ENCODE data around the gene CD81.

CD81 gene

DNA sequence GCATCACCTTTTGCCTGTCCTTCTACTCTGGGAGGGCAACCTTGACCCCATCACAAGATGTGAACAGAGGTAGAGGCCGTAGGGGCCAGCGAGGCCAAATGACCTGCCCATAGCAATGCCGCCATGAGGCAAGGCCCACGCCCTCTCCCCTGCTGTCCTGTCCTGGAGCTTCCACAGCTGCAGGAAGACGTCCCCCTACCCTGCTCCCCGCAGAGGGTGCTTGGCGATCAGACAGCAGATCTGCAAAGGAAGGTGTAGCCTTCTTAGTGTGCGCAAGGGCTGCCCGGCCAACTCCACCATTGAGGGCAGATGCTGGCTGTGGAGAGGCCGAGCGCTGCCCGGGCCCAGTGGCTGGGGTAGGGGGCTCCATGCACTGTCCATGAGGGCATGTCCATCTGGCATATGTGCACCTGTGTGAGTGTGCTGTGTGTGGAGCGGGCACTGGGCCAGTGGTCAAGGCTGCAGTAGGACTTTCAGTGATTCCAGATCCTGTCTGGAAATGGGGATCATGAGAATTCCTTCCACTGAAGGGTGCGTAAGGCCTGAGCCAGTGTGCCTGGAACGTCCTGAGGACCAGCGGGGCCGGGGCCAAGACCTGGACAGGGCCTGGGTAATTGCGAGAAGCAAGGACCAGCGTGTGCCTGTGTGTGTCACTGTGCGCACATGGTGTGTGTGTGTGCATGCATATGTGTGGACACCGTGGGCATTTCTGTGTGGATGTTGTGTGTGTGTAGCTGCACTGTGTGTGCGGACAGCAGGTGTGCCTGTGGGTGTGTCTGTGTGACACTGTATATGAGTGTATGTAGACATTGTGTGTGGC, 56.2 kb downstream of the CD81 start:
- DNase-seq (ENCODE audit: low read depth in 2 of 3, low spot score in 2 of 3): no peak

DNA sequence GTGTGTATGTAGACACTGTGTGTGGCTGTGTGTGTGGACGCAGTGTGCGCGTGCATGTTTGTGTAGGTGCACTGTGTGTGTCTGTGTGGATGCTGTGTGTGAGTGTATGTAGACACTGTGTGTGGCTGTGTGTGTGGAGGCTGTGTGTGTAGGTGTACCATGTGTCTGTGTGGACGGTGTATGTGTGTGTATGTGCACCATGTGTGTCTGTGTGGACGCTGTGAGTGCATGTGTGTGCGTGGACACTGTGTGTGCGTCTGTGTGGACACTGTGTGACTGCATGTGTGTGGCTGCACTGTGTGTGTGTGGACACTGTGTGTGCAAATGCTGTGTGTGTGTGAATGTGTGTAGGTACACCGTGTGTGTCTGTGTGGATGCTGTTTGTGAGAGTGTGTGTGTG, 56.9 kb downstream of the CD81 start:
- DNase-seq (ENCODE audit: low read depth in 2 of 3, low spot score in 2 of 3): no peak

DNA sequence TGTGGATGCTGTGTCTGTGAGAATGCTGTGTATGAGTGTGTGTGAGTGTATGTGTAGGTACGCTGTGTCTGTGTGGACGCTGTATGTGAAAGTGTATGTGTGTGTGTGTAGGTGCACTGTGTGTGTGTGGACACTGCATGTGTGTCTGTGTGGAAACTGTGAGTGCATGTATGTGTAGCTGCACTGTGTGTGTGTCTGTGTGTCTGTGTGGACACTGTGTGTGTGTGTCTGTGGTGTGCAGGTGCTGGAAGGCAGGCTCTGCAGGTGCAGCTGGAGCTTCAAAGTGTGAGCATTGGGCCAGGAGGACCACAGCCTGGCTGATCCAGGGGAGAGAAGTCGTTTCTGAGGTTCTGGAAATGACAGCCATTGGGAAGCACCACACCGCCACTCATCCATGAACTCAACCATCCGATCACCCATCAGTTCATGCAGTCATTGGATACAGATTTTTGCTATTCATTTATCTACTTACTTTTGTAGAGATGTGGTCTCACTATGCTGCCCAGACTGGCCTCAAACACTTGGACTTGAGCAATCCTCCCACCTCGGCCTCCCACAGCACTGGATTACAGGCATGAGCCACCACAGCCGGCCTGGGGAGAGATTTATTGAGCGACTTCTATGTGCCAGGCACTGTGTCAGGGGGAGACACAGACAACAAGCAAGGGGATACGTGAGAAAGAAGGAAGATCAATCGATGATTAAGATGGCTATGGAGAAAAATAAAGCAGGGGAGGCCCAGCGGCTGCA, 57.6 kb downstream of the CD81 start:
- no peak for DNase-seq (ENCODE audit: low read depth in 2 of 3, low spot score in 2 of 3)

DNA sequence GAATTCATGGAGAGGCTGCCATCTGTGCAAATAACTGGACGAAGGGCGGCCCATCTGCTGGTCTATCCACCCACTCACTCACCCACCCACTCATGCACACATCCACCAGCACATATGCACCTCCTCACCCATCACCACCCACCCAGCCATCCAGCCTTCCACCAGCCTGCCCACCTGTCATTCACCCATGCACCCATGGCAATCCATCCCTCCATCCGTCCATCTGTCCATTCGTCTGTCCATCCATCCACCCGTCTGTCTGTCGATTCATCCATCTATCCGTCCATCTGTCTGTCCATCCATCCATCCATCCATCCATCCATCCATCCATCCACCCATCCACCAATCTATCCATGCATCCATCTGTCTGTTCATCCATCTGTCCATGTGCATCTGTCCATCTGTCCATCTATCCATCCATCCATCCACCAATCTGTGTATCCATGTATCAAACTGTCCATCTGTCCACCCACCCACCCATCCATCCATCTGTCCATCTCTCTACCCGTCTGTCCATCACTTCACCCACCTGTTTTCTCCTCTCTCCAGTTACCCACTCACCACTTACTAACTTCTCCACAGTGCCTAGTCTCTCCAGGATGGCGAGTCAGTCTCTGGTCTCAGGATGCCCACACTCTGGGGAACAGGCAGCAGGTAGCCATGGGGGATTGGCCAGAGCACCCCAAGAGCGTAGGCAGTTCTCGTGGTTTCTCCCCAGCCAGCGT, 58.3 kb downstream of the CD81 start:
- no peak for DNase-seq (ENCODE audit: low read depth in 2 of 3, low spot score in 2 of 3)

DNA sequence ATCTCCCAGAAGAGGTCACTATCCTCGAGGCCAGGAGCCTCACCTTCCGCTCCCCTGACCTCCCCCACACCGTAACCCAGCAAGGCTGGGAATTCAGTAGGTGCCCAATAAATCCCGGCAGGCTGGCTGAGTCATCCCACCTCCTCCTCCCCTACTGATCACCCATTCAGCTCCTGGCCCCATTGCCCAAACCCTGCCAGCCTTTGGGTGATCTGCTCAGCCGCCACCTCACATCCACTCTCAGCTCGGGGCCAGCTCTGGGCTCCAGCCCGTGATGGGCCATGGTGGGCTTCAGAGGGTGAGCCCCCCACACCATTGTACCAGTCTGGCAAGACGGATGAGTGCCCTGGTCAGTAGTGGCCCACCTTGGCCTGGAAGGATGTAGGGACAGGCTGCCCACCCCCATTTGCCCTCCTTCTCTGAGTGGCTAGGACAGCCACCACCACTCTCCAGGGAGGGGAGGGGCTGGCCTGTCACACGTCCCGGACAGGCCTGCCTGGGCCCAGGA, 59.0 kb downstream of the CD81 start:
- DNase-seq (ENCODE audit: low read depth in 2 of 3, low spot score in 2 of 3): no peak

DNA sequence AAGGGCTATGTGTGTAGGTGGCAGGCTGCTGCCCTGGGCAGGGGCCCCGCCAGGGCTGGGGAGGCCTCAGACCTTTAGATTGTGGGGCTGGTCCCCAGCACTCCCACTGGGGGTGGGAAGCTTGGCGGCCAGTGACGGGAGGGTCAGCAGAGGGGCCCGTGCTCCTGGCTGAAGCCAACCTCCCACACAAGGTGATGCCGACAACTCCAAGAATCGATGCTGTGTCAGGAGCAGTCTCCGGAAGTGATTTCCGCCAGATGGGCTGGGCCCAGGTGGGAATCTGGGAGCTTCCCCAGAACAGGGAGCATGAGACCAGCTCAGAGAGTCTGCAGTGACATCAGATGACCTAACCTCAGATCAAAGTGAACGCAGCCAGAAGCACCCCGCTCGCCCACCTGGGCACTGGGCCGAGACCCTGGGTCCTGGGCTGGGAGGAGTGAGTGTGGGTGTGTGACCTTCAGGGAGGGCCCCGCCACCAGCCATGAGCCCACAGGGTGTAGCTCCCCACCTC, 59.5 kb downstream of the CD81 start:
- no peak for DNase-seq (ENCODE audit: low read depth in 2 of 3, low spot score in 2 of 3)

DNA sequence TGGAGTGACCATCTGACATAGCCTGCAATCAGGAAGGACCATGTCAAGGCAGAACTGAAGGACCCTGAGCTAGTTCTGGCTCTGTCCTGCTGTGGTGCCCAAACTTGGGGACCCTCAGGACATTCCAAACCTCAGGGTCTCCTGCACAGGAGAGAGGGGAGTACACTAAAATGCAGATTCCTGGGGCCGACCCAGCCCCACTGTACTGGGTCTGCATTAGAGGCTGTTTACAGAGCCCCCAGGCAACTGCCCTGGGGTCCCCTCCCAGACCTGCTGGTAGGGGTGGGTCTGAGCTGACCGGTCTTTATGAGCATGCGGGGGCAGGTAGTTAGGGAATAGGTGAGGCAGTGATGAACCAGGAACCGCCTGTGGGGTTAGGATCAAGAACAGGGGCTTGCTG, 60.4 kb downstream of the CD81 start:
- no peak for DNase-seq (ENCODE audit: low read depth in 2 of 3, low spot score in 2 of 3)

DNA sequence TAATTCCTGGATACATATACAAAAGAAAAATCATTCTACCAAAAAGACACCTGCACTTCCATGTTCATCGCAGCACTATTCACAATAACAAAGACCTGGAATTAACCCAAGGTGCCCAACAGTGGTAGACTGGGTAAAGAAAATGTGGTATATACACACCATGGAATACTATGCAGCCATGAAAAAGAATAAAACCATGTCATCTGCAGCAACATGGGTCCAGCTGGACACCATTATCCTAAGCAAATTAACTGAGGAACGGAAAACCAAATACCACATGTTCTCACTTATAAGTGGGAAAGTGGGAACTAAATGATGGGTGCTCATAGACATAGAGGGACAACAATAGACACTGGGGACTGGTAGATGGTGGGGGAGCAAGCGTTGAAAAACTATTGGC, 62.7 kb downstream of the CD81 start:
- no peak for DNase-seq (ENCODE audit: low read depth in 2 of 3, low spot score in 2 of 3)

DNA sequence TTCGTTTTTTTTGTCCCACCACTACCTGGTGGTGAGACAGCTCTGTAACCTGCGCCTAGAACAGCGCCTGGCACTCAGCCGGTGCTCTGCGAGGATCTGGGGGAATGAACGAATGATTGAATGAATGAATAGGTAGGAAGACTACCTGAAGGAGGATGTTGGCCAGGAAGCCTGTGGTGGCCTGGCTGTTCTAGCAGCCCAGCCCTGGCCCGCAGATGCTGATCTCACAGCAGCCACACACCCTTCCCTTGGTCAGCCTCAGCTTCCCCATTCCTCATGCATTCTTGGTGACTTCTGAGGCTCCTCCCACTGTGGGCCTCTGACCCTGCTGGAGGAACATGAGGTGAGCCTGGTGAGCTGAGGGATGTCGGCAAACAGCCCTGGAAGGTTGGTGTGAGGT, 63.5 kb downstream of the CD81 start:
- DNase-seq (ENCODE audit: low read depth in 2 of 3, low spot score in 2 of 3): no peak

DNA sequence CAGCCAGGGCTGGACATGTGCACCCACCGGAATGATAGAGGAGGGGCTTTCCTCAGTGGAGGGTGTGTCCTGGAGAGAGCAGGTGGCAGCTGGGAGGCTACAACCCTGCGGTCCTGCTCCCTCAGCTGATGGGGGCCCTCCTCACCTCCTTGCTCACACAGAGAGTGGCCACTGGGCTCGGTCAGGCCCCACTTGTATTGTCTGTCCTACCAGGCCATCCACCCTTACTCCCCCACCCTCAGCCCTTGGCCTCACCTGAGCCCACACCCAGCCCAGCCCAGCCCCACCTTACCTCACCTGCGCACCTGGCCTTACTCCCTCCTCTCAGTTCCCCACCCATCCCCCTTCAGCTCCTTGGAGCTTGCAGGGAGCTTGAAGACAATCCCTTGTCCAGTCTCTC, 64.1 kb downstream of the CD81 start:
- DNase-seq (ENCODE audit: low read depth in 2 of 3, low spot score in 2 of 3): no peak

DNA sequence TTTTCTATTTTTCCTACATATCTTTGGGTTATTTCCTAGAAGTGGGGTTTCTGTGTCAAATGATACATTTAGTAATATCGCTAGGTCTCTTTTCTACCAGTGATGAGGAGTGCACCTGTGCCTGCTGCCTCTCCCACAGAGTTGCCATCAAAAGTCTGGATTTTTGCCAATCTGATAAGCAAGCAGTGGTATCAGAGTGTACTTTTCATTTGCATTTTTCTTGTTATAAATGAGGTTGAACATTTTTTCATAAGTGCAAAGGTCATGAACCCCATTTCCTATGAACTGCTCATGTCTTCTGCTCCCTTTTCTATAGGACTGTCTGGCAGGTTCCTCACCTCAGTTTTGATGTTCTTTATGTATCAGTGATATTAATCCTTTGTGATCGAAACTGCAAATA, 65.5 kb downstream of the CD81 start:
- no peak for DNase-seq (ENCODE audit: low read depth in 2 of 3, low spot score in 2 of 3)

DNA sequence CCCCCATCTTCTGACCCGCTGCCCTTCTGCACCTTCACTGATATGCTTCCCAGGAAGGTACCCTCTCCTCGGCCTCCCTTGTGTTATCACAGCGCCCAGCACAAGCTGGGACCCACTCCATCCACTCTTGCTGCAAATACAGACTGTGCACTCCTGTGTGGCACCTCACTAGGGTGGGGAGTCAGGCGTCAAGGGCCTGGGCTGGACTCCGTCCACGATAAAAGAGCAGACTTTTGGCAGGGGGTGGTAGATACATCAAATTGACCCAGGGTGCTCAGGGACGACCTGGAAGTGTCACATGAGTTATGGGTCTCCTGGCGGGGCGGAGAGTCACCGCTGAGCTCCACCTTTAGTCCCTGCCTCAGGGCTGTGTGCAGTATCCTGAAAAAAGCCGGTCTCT, 66.3 kb downstream of the CD81 start:
- no peak for DNase-seq (ENCODE audit: low read depth in 2 of 3, low spot score in 2 of 3)

DNA sequence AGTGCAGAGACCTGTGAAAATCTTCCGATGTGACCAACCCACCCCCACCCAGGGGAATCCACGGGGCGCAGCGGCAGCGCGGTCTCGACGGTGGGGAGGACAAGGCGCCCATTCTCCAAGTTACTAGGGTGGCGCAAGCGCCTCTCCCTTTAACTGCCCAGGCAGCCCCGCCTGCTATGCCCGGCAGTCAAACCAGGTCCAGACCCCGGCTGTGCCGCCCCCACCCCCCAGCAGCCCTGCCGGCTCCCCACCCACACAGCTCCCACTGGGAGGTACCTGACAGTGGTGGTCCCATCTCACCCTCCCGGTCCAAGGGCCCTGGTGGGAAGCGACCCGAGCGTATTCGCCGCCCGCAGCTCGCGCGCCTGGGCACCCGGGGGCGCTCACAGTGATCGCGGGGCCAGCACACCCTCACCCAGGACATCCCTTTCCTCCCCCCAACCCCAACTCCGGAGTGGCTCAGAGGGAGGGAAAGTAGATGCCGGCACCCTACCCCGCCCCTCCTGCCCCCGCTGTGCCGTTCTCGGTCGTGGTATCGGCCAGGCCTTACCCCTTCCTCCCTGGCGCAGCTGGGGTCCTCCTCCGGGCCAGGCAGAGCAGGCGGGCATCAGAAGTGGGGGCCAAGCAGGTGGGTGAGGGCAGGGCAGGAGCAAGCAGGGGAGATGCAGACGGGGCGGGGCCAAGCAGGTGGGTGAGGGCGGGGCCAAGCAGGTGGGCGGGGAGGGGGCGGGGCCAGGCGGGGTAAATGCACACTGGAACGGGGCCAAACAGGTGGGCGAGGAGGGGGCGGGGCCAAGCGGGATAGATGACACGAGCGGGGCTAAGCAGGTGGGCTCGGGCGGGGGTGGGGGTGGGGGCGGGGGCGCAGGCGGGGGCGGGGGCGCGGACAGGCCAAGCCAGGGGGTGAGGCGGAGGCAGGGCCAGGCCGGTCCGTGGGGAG, 67.0 kb downstream of the CD81 start, which contains the start of gene TRPM5:
TRPM5 (minus strand) TSS at position 634 of the 940 bp plus-strand sequence. CDS start 21,478 bp downstream, outside the sequence.
- DNase-seq (ENCODE audit: low read depth in 2 of 3, low spot score in 2 of 3): peak; percentile 20 to 61 (median 57)

DNA sequence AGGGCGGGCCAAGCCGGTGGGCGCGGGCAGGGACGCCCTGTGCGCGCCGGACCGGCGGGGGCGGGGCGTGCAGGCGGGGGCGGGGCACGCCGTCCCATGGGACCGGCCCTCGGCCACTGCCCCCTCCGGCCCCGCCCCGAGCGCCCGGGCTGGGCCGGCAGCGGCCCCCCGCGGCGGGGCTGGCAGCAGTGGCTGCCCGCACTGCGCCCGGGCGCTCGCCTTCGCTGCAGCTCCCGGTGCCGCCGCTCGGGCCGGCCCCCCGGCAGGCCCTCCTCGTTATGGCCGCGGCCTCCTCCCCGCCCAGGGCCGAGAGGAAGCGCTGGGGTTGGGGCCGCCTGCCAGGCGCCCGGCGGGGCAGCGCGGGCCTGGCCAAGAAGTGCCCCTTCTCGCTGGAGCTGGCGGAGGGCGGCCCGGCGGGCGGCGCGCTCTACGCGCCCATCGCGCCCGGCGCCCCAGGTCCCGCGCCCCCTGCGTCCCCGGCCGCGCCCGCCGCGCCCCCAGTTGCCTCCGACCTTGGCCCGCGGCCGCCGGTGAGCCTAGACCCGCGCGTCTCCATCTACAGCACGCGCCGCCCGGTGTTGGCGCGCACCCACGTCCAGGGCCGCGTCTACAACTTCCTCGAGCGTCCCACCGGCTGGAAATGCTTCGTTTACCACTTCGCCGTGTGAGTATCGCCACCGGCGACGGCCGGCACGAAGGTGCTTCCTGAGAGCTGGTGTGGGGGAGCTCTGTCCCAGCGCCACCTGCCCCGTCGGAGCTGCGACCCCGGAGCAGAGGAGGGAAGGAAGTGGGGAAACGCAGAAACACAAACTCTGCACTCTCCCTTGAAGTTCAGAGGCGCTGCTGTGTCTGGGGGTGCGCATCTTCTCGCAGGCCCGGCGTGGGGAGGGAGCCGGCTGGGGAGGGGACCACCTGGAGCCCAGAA, 68.0 kb downstream of the CD81 start, which contains the start of gene KCNQ1:
KCNQ1 (plus strand) TSS at position 188 of the 925 bp plus-strand sequence; CDS start at position 279, 91 bp downstream.
- peak in 1 of 3 experiments; percentile 30 for DNase-seq (ENCODE audit: low read depth in 2 of 3, low spot score in 2 of 3)

DNA sequence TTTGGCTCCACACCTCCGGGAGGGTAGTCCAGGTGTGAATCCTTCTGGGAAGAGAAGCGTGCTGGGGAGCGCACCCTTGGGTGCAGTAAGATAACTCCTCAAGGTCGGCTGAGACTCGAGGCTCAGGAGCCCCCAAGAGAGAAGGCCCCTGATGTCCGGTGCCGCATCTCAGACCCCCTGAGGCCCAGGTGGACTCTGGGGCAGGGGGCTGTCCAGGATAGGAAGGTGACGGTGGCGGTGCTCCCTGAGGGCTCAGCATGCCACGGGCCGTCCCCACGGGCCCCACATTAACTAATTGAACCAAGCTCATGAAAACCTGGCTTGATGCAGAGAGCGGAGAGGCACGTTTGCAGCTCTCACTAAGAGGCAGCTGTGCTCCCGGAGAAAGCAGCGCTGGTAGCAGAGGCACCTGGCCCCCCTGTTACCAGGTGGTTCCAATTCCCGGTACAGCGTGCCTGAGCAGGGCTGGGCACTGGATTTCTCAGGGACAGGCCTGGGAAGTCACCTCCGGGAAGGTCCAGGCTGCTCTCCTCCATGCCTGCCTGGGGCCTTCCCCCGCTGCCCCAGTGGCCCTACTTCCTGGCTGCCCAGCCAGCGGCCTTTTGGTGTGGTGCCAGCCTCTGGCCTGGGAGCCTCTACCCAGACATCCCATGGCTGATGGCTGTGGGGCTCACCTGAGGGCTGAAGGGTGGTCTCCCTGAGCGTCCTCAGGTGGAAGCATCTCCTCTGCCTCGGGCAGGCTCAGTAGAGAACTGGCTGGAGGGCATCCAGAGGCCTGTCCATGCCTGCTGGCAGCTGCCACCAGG, 68.8 kb downstream of the CD81 start:
- no peak for DNase-seq (ENCODE audit: low read depth in 2 of 3, low spot score in 2 of 3)

DNA sequence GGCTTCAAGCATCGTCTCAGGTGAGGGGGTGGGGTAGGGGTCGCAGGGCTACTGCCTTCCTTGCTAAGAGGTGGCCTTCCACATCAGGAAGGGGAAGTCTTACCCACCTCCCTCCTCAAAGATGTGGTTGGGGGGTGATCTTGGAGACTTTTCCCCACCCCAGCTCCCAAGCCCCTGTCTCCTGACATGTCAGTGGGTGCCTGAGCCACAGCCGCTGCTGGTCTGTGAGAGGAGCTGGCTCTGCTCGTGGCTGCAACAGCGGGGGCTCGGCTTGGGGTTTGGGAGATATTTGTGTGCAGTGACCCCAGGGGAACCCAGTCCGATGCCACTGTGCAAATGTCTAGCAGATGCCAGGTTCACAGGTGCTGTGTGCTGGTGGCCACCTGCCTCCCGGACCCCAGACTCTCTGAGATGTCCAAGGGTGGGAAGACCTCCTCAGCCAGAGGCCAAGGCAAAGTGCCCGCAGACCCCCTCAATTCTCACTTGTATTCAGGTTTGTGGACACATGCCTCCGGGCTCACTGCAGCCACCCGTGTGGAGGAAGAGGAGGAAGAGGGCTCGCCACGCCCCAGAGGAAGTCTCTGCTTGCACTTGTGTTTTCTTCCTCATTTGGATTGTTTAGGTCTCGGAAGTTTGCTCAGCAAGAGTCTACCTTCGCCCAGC, 69.6 kb downstream of the CD81 start:
- no peak for DNase-seq (ENCODE audit: low read depth in 2 of 3, low spot score in 2 of 3)

All from activated CD8-positive, alpha-beta memory T cell treated with anti-CD3 and anti-CD28 coated beads for 48 hours (primary cell).